Fibroblast of skin of right biceps (primary cell): ENCODE measurements around the gene STK31.
A peak's percentile ranks its signal among the peaks of the same experiment; 100 is the strongest.
"Not testable (repeated sequence)": the region's sequence is repeated elsewhere in the genome, so short reads cannot be mapped to it uniquely, and the experiment has no call there.

Experiments
- DNase-seq: peaks from one replicate; pipeline ENCODE4 v3.0.0-alpha.2; 2013

Gene STK31

GRCh38 chr7:23811540-23811939, 101.5 kb downstream of the STK31 start:
- no peak for DNase-seq

- not testable (repeated sequence) for DNase-seq
Observed at GRCh38 chr7:23828125-23828524, 118.1 kb downstream of the STK31 start.

- DNase-seq = not testable (repeated sequence)
Observed at GRCh38 chr7:23832733-23833132, 122.7 kb downstream of the STK31 start.

DNA sequence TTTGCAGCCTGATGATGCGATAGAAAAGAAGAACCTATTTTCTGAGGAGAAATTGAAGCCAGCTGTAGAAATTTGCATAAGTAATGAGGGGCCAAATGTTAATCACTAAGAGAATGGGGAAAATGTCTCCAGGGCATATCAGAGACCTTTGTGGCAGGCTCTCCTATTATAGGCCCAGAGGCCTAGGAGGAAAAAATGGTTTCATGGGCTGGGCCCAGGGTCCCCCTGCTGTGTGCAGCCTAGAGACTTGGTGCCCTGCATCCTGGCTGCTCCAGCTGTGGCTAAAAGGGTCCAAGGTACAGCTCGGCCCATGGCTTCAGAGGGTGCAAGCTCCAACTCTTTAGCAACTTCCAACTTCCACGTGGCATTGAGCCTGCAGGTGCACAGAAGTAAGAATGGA, 123.4 kb downstream of the STK31 start:
- no peak for DNase-seq

- not testable (repeated sequence) for DNase-seq
Observed at GRCh38 chr7:23844837-23845236, 134.8 kb downstream of the STK31 start.

- DNase-seq = peak; percentile 32
Observed at GRCh38 chr7:23852135-23852534, 142.1 kb downstream of the STK31 start.

DNA sequence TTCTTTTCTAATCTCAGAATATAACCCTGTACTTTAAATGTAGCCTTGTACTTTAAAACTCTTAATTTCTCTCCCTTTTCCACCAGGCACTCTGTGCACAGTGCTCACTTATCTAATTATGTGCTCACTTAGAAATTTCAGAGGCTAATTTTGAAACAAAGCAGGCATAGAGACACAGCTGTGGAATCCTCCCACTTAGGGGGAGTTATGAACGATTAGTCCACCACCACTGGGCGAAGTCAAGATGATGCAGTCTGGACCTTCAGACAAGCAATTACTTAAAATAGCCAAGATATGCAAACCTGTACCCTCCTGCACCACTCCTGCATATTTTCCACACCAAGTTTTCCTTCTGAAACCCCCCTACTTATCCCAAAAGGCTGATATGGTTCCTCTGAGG, 143.0 kb downstream of the STK31 start:
- DNase-seq = no peak

- DNase-seq = peak; percentile 44
Observed at GRCh38 chr7:23863209-23863787, 153.3 kb downstream of the STK31 start.

GRCh38 chr7:23864973-23865372, 155.0 kb downstream of the STK31 start:
- peak; percentile 84 for DNase-seq

- DNase-seq = no peak
Observed at GRCh38 chr7:23873306-23873705, 163.3 kb downstream of the STK31 start.

GRCh38 chr7:23876526-23876925, 166.5 kb downstream of the STK31 start:
- not testable (repeated sequence) for DNase-seq
